ENCODE measurements around the gene TTC7B. TPM values are rescaled to one million over a fixed set of nuclear protein-coding genes. Genes with fewer than 3 reads are reported as not detected.
"Not testable (repeated sequence)": the region's sequence is repeated elsewhere in the genome, so short reads cannot be mapped to it uniquely, and the experiment has no call there.

TTC7B gene
- total RNA-seq, 1 donor from 2014 or later, result 10.3 TPM

GRCh38 chr14:90831821-90832220 lies 15.6 kb upstream of the TTC7B start:
- intact Hi-C loops (cut with micrococcal nuclease), result no loop called here

GRCh38 chr14:90830931-90831701 lies 14.9 kb upstream of the TTC7B start:
- intact Hi-C loops (cut with micrococcal nuclease), result no loop called here

- intact Hi-C loops (cut with micrococcal nuclease), result loop anchor here (2.0 to 5.0 kb wide), 6 partner anchors 399 to 1212 kb away; partner anchors contain the start of genes CCDC88C, EFCAB11 and TDP1
These were observed 13.4 kb upstream of the TTC7B start for GRCh38 chr14:90829677-90830076.

- intact Hi-C loops (cut with micrococcal nuclease), result loop anchor here (1.0 to 5.0 kb wide), 16 partner anchors 7 to 1277 kb away; partner anchors contain the start of genes ATXN3, CCDC88C, DGLUCY and EFCAB11
These were observed 12.6 kb upstream of the TTC7B start for GRCh38 chr14:90828642-90829487.

- intact Hi-C loops (cut with micrococcal nuclease), result loop anchor here (1.0 to 5.0 kb wide), 16 partner anchors 8 to 1278 kb away; partner anchors contain the start of genes ATXN3, CCDC88C, DGLUCY and EFCAB11
These were observed 11.8 kb upstream of the TTC7B start for GRCh38 chr14:90827919-90828610.

- intact Hi-C loops (cut with micrococcal nuclease), result not testable (repeated sequence)
These were observed 7.3 kb upstream of the TTC7B start for GRCh38 chr14:90823542-90823941.

GRCh38 chr14:90820958-90821357 lies 4.7 kb upstream of the TTC7B start:
- intact Hi-C loops (cut with micrococcal nuclease), result no loop called here

- intact Hi-C loops (cut with micrococcal nuclease), result no loop called here
These were observed 3.6 kb upstream of the TTC7B start for GRCh38 chr14:90819734-90820393.

- intact Hi-C loops (cut with micrococcal nuclease), result no loop called here
These were observed 2.5 kb upstream of the TTC7B start for GRCh38 chr14:90818715-90819114.

- intact Hi-C loops (cut with micrococcal nuclease), result loop anchor here (1.0 kb wide), 1 partner anchor 11 kb away; no protein-coding TSS in a partner anchor
These were observed 629 bp upstream of the TTC7B start for GRCh38 chr14:90816681-90817436.

GRCh38 chr14:90815572-90815821 lies 733 bp downstream of the TTC7B start:
- intact Hi-C loops (cut with micrococcal nuclease), result no loop called here

GRCh38 chr14:90814806-90815571 lies 1.2 kb downstream of the TTC7B start:
- intact Hi-C loops (cut with micrococcal nuclease), result no loop called here

- intact Hi-C loops (cut with micrococcal nuclease), result loop anchor here (1.0 kb wide), 1 partner anchor 46 kb away; no protein-coding TSS in a partner anchor
These were observed 2.8 kb downstream of the TTC7B start for GRCh38 chr14:90813442-90813841.

GRCh38 chr14:90812109-90812508 lies 4.1 kb downstream of the TTC7B start:
- intact Hi-C loops (cut with micrococcal nuclease), result no loop called here

GRCh38 chr14:90811641-90812040 lies 4.6 kb downstream of the TTC7B start:
- intact Hi-C loops (cut with micrococcal nuclease), result no loop called here

GRCh38 chr14:90810806-90811205 lies 5.4 kb downstream of the TTC7B start:
- intact Hi-C loops (cut with micrococcal nuclease), result no loop called here

- intact Hi-C loops (cut with micrococcal nuclease), result no loop called here
These were observed 6.5 kb downstream of the TTC7B start for GRCh38 chr14:90809530-90810312.

- intact Hi-C loops (cut with micrococcal nuclease), result no loop called here
These were observed 7.3 kb downstream of the TTC7B start for GRCh38 chr14:90808759-90809529.
